ENCODE measurements around the gene POLR3G.

Gene POLR3G

DNA sequence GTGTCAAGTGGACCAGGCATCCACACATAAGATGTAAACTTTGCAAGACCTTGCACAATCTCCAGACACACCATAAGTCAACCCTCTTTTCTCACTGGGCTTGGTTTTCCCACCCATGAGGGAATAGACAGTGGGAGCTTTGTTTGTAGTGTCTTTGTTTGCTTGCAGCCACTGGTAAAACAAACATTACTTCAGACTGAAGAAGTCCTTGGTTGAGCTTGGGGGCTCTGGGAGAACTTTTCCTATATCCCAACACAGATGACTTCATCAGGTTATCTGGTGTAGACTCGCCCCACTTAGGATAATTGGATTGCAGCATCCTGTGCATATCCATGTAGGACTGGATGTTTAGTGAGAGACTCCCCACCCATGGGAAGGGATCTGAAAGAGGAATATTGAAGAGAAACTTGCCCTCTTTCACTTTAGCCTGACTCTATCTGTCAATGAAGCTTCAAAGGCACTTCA lies 72.4 kb downstream of the POLR3G start (continued):
- TF ChIP-seq ZNF324 (tag by site-specific recombination; IDR thresholded peaks at IDR 0.05) (0 out of 2 replicates have a peak, but pooled peaks have one; percentile 61), ZNF600 (tag by site-specific recombination; IDR thresholded peaks at IDR 0.05) (peak; percentile 90), ZBTB17 (tag by site-specific recombination; IDR thresholded peaks at IDR 0.05) (peak; percentile 95), KLF8 (tag by site-specific recombination; IDR thresholded peaks at IDR 0.05) (peak; percentile 84), GLIS2 (tag by site-specific recombination; IDR thresholded peaks at IDR 0.05) (no peak), ZSCAN5A (tag by site-specific recombination; IDR thresholded peaks at IDR 0.05) (no peak), ZNF394 (tag by site-specific recombination; IDR thresholded peaks at IDR 0.05; ENCODE audit: borderline replicate concordance) (peak; percentile 21; the same call in 1 of the 2 replicates), PRDM10 (tag by site-specific recombination; IDR thresholded peaks at IDR 0.05) (peak; percentile 85), ZNF211 (tag by site-specific recombination; IDR thresholded peaks at IDR 0.05; ENCODE audit: low read depth) (no peak), KLF9 (tag by site-specific recombination; IDR thresholded peaks at IDR 0.05; ENCODE audit: low read depth) (0 out of 2 replicates have a peak, but pooled peaks have one; percentile 6), MZF1 (tag by site-specific recombination; IDR thresholded peaks at IDR 0.05; ENCODE audit: borderline replicate concordance) (peak; percentile 96), SALL2 (tag by site-specific recombination; IDR thresholded peaks at IDR 0.05; ENCODE audit: borderline replicate concordance) (no peak), ZNF274 (IDR thresholded peaks at IDR 0.05; ENCODE audit: low read length) (no peak), ZNF274 (tag by site-specific recombination; IDR thresholded peaks at IDR 0.05; ENCODE audit: borderline replicate concordance) (no peak), BCL11A (tag by site-specific recombination; IDR thresholded peaks at IDR 0.05; ENCODE audit: low read depth) (0 out of 2 replicates have a peak, but pooled peaks have one; percentile 41), ZNF843 (tag by site-specific recombination; IDR thresholded peaks at IDR 0.05) (peak; percentile 93), ATF2 (tag by site-specific recombination; IDR thresholded peaks at IDR 0.05; ENCODE audit: low read depth) (peak; percentile 94), RBAK (tag by site-specific recombination; IDR thresholded peaks at IDR 0.05) (no peak), ZNF366 (tag by site-specific recombination; conservative IDR thresholded peaks at IDR 0.05) (peak; percentile 85), KLF1 (tag by site-specific recombination; IDR thresholded peaks at IDR 0.05) (peak; percentile 94), ZNF449 (tag by site-specific recombination; IDR thresholded peaks at IDR 0.05) (peak; percentile 78; the same call in 1 of the 2 replicates)
- TF ChIP-seq, protein P1, sequence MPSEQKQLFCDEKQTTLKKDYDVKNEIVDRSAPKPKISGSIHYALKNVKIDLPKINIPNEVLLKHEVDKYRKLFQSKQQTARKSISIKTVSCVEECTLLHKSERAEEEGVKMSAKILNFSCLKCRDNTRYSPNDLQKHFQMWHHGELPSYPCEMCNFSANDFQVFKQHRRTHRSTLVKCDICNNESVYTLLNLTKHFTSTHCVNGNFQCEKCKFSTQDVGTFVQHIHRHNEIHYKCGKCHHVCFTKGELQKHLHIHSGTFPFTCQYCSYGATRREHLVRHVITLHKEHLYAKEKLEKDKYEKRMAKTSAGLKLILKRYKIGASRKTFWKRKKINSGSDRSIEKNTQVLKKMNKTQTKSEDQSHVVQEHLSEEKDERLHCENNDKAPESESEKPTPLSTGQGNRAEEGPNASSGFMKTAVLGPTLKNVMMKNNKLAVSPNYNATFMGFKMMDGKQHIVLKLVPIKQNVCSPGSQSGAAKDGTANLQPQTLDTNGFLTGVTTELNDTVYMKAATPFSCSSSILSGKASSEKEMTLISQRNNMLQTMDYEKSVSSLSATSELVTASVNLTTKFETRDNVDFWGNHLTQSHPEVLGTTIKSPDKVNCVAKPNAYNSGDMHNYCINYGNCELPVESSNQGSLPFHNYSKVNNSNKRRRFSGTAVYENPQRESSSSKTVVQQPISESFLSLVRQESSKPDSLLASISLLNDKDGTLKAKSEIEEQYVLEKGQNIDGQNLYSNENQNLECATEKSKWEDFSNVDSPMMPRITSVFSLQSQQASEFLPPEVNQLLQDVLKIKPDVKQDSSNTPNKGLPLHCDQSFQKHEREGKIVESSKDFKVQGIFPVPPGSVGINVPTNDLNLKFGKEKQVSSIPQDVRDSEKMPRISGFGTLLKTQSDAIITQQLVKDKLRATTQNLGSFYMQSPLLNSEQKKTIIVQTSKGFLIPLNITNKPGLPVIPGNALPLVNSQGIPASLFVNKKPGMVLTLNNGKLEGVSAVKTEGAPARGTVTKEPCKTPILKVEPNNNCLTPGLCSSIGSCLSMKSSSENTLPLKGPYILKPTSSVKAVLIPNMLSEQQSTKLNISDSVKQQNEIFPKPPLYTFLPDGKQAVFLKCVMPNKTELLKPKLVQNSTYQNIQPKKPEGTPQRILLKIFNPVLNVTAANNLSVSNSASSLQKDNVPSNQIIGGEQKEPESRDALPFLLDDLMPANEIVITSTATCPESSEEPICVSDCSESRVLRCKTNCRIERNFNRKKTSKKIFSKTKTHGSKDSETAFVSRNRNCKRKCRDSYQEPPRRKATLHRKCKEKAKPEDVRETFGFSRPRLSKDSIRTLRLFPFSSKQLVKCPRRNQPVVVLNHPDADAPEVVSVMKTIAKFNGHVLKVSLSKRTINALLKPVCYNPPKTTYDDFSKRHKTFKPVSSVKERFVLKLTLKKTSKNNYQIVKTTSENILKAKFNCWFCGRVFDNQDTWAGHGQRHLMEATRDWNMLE (tag by site-specific recombination; conservative IDR thresholded peaks at IDR 0.05; ENCODE audit: low read depth): peak; percentile 61
- TF ChIP-seq, protein P2, sequence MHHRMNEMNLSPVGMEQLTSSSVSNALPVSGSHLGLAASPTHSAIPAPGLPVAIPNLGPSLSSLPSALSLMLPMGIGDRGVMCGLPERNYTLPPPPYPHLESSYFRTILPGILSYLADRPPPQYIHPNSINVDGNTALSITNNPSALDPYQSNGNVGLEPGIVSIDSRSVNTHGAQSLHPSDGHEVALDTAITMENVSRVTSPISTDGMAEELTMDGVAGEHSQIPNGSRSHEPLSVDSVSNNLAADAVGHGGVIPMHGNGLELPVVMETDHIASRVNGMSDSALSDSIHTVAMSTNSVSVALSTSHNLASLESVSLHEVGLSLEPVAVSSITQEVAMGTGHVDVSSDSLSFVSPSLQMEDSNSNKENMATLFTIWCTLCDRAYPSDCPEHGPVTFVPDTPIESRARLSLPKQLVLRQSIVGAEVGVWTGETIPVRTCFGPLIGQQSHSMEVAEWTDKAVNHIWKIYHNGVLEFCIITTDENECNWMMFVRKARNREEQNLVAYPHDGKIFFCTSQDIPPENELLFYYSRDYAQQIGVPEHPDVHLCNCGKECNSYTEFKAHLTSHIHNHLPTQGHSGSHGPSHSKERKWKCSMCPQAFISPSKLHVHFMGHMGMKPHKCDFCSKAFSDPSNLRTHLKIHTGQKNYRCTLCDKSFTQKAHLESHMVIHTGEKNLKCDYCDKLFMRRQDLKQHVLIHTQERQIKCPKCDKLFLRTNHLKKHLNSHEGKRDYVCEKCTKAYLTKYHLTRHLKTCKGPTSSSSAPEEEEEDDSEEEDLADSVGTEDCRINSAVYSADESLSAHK (tag by site-specific recombination; IDR thresholded peaks at IDR 0.05): peak; percentile 77; the same call in 1 of the 2 replicates
